Measurements from ENCODE around the gene ADARB2. TPM values are rescaled to one million over a fixed set of nuclear protein-coding genes. Genes with fewer than 3 reads are reported as not detected.
"Not testable (repeated sequence)": the region's sequence is repeated elsewhere in the genome, so short reads cannot be mapped to it uniquely, and the experiment has no call there.

ADARB2 gene
- total RNA-seq, 1 experiment from 2014 or later = not detected

- DNase-seq (ENCODE audit: low read depth) = no peak
These were observed 184.9 kb downstream of the ADARB2 start for GRCh38 chr10:1552406-1552805.

- DNase-seq (ENCODE audit: low read depth) = no peak
These were observed 185.5 kb downstream of the ADARB2 start for GRCh38 chr10:1551636-1552338.

DNA sequence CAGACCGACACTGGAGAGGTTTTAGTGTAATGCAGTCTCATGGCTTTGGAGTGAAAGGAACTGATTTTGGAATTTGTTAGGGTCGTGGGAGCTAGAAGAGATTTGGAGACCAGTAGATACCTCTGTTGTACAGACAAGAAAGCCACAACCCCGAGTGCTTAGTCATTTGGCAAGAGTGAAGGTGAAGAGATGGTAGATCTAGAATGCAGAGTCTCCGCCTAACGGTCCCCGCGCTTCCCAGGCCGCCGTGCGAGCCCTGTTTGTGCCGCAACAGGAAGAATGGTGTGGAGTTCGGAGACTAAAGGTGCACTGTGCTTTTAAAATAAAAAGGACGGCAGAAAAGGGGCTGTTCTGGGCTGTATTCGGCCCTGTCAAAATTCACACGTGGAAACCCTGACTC is 186.7 kb downstream of the ADARB2 start:
- DNase-seq (ENCODE audit: low read depth) = no peak

DNA sequence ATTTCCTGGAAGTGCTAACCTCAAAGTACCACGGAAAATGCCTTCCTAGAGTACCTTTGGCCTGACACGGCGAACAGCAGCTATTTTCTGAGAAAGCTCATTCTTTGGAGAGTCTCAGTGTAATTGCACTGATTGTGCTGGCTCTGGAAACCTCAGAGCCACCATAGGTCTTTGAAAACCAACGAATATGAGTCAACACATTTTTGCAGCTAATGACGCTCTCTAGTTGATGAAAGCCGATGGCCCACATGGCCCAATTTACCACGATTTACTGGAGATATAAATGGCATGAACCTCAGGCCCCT is 187.1 kb downstream of the ADARB2 start:
- no peak for DNase-seq (ENCODE audit: low read depth)

- DNase-seq (ENCODE audit: low read depth) = no peak
These were observed 187.6 kb downstream of the ADARB2 start for GRCh38 chr10:1549591-1550290.

DNA sequence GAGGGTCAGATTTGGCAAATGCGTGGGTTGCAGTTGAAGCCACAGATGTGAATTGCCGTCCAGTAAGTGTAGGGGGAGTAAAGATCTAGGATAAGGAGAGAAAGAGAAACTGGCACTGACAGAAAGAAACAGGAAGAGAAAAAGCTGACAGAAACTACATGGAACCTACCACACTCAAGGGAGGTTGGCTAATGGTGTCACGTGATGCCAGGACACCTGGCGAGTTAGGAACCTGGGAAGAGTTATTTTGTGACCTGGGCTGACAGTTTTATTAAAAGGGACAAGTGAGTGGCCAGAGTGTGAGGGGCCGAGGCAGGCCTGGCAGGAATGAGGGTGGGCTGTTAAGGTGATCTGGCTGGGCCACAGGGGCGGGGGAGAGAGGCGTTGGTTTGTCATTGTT is 188.7 kb downstream of the ADARB2 start:
- no peak for DNase-seq (ENCODE audit: low read depth)

GRCh38 chr10:1548146-1548545 is 189.2 kb downstream of the ADARB2 start:
- DNase-seq (ENCODE audit: low read depth) = no peak

- DNase-seq (ENCODE audit: low read depth) = no peak
These were observed 190.8 kb downstream of the ADARB2 start for GRCh38 chr10:1546431-1547110.

DNA sequence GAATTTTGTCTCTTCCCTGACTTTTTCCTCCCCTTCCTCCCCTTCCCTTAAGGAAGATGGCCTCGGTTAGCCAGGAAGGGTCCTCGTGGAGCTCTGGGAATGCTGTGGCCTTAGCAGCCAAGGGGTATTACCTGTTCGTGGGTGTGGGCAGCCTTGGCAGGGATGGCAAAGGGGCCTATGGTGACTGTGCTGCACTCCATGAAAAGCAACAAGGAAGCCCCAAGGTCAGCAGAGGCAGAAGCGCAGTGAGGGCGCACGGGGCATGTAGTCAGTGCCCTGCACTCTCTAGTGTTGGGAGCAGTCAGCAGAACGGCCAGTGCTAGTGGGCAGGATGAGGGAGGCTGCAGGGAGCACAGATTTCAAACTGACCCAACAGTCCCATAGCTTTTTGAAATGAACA is 191.8 kb downstream of the ADARB2 start:
- DNase-seq (ENCODE audit: low read depth) = no peak

- DNase-seq (ENCODE audit: low read depth) = no peak
These were observed 192.4 kb downstream of the ADARB2 start for GRCh38 chr10:1544929-1545328.

DNA sequence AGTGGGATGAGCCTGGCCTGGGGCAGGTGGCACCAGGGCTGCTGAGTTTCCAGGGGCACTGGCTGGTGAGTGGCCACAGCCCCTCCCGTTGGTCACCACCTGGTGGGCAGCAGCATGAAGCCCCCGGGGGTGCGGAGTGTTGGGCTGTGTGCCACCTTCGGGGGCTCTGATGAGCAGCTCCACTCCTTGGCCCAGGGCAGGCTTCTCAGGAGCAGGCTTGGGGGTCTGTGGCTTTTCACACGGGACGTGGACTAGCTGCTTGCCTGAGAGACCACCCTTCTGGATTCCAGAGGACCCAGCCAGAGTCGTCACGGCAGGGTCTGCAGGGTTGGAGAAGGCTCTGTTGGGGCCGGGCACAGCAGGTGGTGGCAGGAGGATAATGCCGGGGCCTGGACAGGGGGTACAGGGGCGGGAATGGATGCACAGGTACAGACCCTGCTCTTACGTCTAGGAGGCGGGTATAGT is 193.1 kb downstream of the ADARB2 start:
- DNase-seq (ENCODE audit: low read depth) = no peak

DNA sequence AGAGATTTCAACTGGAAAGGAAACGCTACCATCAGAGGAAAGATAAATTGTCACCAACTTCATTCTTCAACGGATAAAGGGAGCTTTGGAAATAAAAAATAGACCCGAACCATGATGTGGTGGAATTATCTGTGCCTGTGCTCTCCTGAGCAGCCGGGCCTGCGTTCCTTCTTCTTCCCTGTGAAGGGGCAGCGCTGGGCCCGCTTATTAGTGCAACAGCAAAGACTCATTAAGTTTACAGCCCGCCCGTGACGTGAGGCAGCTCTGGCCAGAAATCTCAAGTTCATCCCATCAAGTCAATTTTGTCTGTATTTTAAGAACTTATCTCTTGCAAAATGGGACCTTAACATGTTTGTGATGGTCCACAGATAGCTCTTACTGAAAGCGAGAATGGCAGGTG is 193.7 kb downstream of the ADARB2 start:
- no peak for DNase-seq (ENCODE audit: low read depth)

DNA sequence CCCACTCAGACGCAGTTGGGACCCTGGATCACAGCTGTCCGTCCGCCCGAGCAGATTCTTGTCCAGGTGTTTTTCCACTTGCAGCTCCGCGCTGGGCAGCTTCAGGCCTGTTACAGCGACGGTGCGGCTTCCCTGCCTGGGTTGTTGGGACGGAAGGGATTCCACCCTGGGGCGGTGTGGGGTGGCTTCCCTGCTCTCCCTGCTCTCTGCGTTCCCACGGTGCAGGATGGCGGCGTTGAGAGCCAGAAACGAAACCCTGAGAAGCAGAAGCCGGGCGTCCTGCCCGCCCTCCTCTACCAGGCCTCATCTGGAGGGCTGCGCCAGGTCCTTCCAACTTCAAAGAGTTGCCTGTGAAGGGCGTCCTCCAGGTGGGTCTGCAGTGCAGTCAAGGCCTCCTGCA is 194.4 kb downstream of the ADARB2 start:
- no peak for DNase-seq (ENCODE audit: low read depth)

DNA sequence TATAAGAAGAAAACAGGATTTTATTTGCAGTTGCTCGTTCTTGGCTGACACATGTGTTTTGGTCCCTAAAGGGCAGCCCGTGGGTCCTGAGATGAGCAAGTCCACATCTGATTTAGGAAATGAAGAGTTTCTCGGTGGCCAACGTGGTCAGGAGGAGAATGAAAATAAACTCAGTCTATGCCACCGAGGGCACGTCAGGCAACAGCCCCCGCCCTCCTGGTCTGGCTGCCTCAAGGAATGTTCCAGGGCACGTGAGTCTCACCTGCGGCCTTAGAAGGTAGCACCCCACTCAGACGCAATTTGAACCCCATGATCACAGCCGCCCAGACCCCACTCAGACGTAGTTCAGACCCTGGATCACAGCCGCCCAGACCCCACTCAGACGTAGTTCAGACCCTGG is 197.2 kb downstream of the ADARB2 start:
- no peak for DNase-seq (ENCODE audit: low read depth)

- DNase-seq (ENCODE audit: low read depth) = no peak
These were observed 198.1 kb downstream of the ADARB2 start for GRCh38 chr10:1539216-1539615.

- no peak for DNase-seq (ENCODE audit: low read depth)
These were observed 198.7 kb downstream of the ADARB2 start for GRCh38 chr10:1538531-1539061.

DNA sequence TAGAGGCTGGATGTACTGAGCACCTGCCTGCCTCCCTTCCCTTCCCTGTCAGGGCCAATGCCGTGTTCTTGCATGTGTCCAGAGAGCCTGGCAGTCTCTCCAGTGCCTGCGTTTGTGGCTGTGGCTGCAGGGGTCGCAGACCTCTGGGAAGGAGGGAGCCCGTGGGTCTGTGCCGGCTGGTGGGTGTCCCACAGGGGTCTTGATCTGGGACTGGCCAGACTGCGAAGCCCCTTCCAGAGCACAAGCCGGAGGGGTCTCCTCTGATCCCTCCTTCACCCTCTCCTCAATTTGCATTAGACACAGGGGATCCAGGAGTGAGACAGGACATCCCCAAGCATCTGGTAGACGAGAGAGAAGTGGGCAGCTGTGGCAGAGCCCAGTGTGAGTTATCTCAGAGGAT is 199.2 kb downstream of the ADARB2 start:
- no peak for DNase-seq (ENCODE audit: low read depth)

- not testable (repeated sequence) for DNase-seq (ENCODE audit: low read depth)
These were observed 199.9 kb downstream of the ADARB2 start for GRCh38 chr10:1537449-1537848.

DNA sequence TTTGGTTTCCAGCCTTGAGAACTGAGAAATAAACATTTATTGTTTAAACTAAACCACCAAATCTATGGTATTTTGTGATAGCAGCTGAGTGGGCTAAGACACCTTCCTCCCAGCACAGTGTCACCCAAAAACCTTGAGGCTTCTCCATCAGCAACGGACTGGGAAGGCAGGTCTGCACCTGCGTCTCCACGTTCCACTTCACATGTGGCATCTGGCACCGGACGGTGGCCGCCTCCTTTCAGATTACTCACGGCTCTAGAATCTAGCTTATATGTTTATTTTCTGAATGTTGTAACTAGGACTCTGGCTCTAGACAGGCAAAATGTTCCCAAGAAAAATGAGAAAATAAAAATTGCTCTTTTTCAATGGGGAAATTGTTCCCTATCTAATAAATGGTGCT is 201.0 kb downstream of the ADARB2 start:
- no peak for DNase-seq (ENCODE audit: low read depth)

GRCh38 chr10:1535301-1535965 is 201.9 kb downstream of the ADARB2 start:
- DNase-seq (ENCODE audit: low read depth) = no peak

- no peak for DNase-seq (ENCODE audit: low read depth)
These were observed 202.5 kb downstream of the ADARB2 start for GRCh38 chr10:1534820-1535219.

- DNase-seq (ENCODE audit: low read depth) = no peak
These were observed 204.7 kb downstream of the ADARB2 start for GRCh38 chr10:1532636-1533035.
